ENCODE results near the gene YTHDC2.
"Not testable (repeated sequence)": the region's sequence is repeated elsewhere in the genome, so short reads cannot be mapped to it uniquely, and the experiment has no call there.

YTHDC2 gene

GRCh38 chr5:113520899-113521298 is 7.4 kb downstream of the YTHDC2 start:
- no peak for DNase-seq

GRCh38 chr5:113523168-113523567 is 9.7 kb downstream of the YTHDC2 start:
- DNase-seq, result no peak

GRCh38 chr5:113524927-113525326 is 11.4 kb downstream of the YTHDC2 start:
- no peak for DNase-seq

GRCh38 chr5:113526421-113526820 is 12.9 kb downstream of the YTHDC2 start:
- DNase-seq, result no peak

GRCh38 chr5:113527746-113528145 is 14.3 kb downstream of the YTHDC2 start:
- DNase-seq, result no peak

- DNase-seq, result no peak
These were observed 18.1 kb downstream of the YTHDC2 start for GRCh38 chr5:113531481-113532159.

GRCh38 chr5:113538313-113538712 is 24.8 kb downstream of the YTHDC2 start:
- DNase-seq, result no peak

- DNase-seq, result no peak
These were observed 33.2 kb downstream of the YTHDC2 start for GRCh38 chr5:113546703-113547183.

GRCh38 chr5:113548396-113548795 is 34.9 kb downstream of the YTHDC2 start:
- DNase-seq, result no peak

GRCh38 chr5:113552137-113552536 is 38.6 kb downstream of the YTHDC2 start:
- DNase-seq, result no peak

- DNase-seq, result no peak
These were observed 39.1 kb downstream of the YTHDC2 start for GRCh38 chr5:113552620-113553019.

GRCh38 chr5:113562828-113563400 is 49.4 kb downstream of the YTHDC2 start:
- no peak for DNase-seq

GRCh38 chr5:113569396-113569795 is 55.9 kb downstream of the YTHDC2 start:
- no peak for DNase-seq

- no peak for DNase-seq
These were observed 59.2 kb downstream of the YTHDC2 start for GRCh38 chr5:113572716-113573115.

- DNase-seq, result no peak
These were observed 60.9 kb downstream of the YTHDC2 start for GRCh38 chr5:113574417-113574816.

- no peak for DNase-seq
These were observed 61.6 kb downstream of the YTHDC2 start for GRCh38 chr5:113575074-113575473.

GRCh38 chr5:113578091-113578490 is 64.6 kb downstream of the YTHDC2 start:
- DNase-seq, result no peak

GRCh38 chr5:113581388-113581787 is 67.9 kb downstream of the YTHDC2 start:
- no peak for DNase-seq

GRCh38 chr5:113598150-113598549 is 84.7 kb downstream of the YTHDC2 start:
- no peak for DNase-seq

GRCh38 chr5:113598926-113599325 is 85.4 kb downstream of the YTHDC2 start:
- no peak for DNase-seq

- no peak for DNase-seq
These were observed 86.9 kb downstream of the YTHDC2 start for GRCh38 chr5:113600255-113600905.

GRCh38 chr5:113601423-113601822 is 87.9 kb downstream of the YTHDC2 start:
- no peak for DNase-seq

- not testable (repeated sequence) for DNase-seq
These were observed 89.8 kb downstream of the YTHDC2 start for GRCh38 chr5:113603246-113603645.
